ENCODE measurements around the gene IL11RA.

Gene IL11RA

GRCh38 chr9:34642679-34643078 is 9.3 kb upstream of the IL11RA start:
- TF ChIP-seq CTCF (conservative IDR thresholded peaks at IDR 0.05) = no peak
- no peak for TF ChIP-seq ZFX (IDR thresholded peaks at IDR 0.05)
- H3K27ac ChIP-seq = no peak overlapping the region

- TF ChIP-seq ZFX (IDR thresholded peaks at IDR 0.05) (no peak), CTCF (conservative IDR thresholded peaks at IDR 0.05) (no peak)
- no peak overlapping the region for H3K27ac ChIP-seq
Measured at GRCh38 chr9:34644766-34645314, 7.1 kb upstream of the IL11RA start.

DNA sequence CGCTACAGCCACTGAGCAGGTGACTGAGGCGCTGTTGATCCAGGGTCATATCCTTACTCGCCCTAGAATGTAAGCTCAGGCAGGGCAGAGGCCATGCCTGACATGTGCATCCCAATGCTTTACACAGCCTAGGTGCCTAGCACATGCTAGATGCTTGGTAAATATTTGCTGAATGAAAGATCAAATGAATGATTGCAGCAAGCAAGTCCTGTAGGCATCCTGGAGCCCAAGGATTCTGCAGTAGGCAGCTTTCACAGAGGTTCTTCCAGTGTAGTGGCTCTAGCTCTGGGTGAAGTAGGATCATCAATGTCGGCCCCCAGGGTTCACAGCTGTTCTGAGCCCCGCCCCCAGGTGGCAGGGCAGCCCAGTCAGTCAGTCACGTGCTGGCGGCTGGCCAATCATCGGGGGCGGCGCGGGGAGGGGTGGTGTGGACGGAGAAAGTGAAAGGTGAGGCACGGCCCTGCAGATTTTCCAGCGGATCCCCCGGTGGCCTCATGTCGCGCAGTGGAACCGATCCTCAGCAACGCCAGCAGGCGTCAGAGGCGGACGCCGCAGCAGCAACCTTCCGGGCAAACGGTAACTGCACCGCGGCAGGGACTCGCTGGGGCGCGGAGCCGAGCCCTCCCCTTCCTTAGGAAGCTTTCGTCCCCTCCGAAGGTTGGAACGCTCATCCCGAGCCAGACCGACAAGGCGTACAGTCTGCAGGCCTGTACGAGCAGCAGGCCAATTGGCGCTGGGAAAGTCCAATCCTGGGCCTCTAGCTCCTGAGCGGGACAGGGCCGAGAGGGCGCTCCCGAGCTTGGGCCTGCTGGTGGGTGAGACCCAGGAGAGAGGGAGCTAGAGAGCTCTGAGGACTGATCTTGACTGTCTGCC is 5.5 kb upstream of the IL11RA start, which contains the start of gene GALT:
GALT (plus strand) TSS at position 465 of the 873 bp plus-strand sequence; CDS start at position 495, 30 bp downstream.
- TF ChIP-seq ZFX (IDR thresholded peaks at IDR 0.05) = peak; percentile 90
- TF ChIP-seq CTCF (conservative IDR thresholded peaks at IDR 0.05) = peak; percentile 79
- H3K27ac ChIP-seq = peak within 1 kb of the TSS; percentile 86

- peak overlapping the region; percentile 86 for H3K27ac ChIP-seq
- TF ChIP-seq CTCF (conservative IDR thresholded peaks at IDR 0.05) (no peak; the same call in 1 of the 2 replicates), ZFX (IDR thresholded peaks at IDR 0.05) (no peak; the same call in 1 of the 2 replicates)
Measured at GRCh38 chr9:34647084-34647403, 4.9 kb upstream of the IL11RA start.

DNA sequence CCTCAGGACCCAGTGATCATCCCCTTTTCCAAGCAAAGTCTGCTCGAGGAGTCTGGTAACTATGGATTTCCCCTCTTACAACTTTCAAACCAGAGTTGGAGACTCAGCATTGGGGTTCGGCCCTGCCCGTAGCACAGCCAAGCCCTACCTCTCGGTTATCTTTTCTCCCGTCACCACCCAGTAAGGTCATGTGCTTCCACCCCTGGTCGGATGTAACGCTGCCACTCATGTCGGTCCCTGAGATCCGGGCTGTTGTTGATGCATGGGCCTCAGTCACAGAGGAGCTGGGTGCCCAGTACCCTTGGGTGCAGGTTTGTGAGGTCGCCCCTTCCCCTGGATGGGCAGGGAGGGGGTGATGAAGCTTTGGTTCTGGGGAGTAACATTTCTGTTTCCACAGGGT is 4.3 kb upstream of the IL11RA start:
- TF ChIP-seq ZFX (IDR thresholded peaks at IDR 0.05) (no peak), CTCF (conservative IDR thresholded peaks at IDR 0.05) (no peak)
- H3K27ac ChIP-seq = peak overlapping the region; percentile 86

DNA sequence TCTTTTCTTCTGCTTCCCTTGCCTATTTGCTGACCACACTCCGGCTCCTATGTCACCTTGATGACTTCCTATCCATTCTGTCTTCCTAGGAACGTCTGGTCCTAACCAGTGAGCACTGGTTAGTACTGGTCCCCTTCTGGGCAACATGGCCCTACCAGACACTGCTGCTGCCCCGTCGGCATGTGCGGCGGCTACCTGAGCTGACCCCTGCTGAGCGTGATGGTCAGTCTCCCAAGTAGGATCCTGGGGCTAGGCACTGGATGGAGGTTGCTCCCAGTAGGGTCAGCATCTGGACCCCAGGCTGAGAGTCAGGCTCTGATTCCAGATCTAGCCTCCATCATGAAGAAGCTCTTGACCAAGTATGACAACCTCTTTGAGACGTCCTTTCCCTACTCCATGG is 3.3 kb upstream of the IL11RA start:
- TF ChIP-seq ZFX (IDR thresholded peaks at IDR 0.05) (no peak), CTCF (conservative IDR thresholded peaks at IDR 0.05) (no peak)
- no peak overlapping the region for H3K27ac ChIP-seq

- peak overlapping the region; percentile 71 for H3K27ac ChIP-seq
Measured at GRCh38 chr9:34650816-34651215, 1.2 kb upstream of the IL11RA start.

More at GRCh38 chr9:34650816-34651215, 1.2 kb upstream of the IL11RA start:
- no peak for TF ChIP-seq CTCF (conservative IDR thresholded peaks at IDR 0.05)
- no peak for TF ChIP-seq ZFX (IDR thresholded peaks at IDR 0.05)
